ENCODE data around the gene CACUL1.

The CACUL1 gene

GRCh38 chr10:118635674-118636402, 118.9 kb downstream of the CACUL1 start:
- no peak for DNase-seq (ENCODE audit: low read depth)

- no peak for DNase-seq (ENCODE audit: low read depth)
These were observed 121.0 kb downstream of the CACUL1 start for GRCh38 chr10:118633786-118634185.

GRCh38 chr10:118629211-118629610, 125.6 kb downstream of the CACUL1 start:
- DNase-seq (ENCODE audit: low read depth), result no peak

GRCh38 chr10:118628397-118628796, 126.4 kb downstream of the CACUL1 start:
- no peak for DNase-seq (ENCODE audit: low read depth)

- DNase-seq (ENCODE audit: low read depth), result no peak
These were observed 127.8 kb downstream of the CACUL1 start for GRCh38 chr10:118626953-118627352.
